Activated CD4-positive, CD25-positive, alpha-beta regulatory T cell treated with anti-CD3 and anti-CD28 coated beads, Interleukin-2, amount 50 U/mL, for 72 hours (primary cell): ENCODE data around the gene OR1L8.
"Not testable (repeated sequence)": the region's sequence is repeated elsewhere in the genome, so short reads cannot be mapped to it uniquely, and the experiment has no call there.

ENCODE experiments used
- DNase-seq: peaks from one replicate; pipeline ENCODE4 v3.0.0; 2021

Gene OR1L8

GRCh38 chr9:122583284-122583683, at the start of gene OR1L8:
TSS of gene OR1L8 (minus strand) at chr9:122583384. CDS start at chr9:122568477, 14,907 bp downstream.
- DNase-seq: not testable (repeated sequence)

GRCh38 chr9:122619996-122620395, 36.8 kb upstream of the OR1L8 start:
- no peak for DNase-seq

GRCh38 chr9:122614362-122614761, 31.2 kb upstream of the OR1L8 start, which contains the start of gene OR1Q1:
TSS of gene OR1Q1 (plus strand) at chr9:122614738. CDS start at chr9:122614738, 0 bp downstream.
- no peak for DNase-seq

GRCh38 chr9:122609804-122610203, 26.6 kb upstream of the OR1L8 start:
- no peak for DNase-seq

GRCh38 chr9:122606587-122606986, 23.4 kb upstream of the OR1L8 start:
- no peak for DNase-seq

- no peak for DNase-seq
Observed at GRCh38 chr9:122605691-122606090, 22.5 kb upstream of the OR1L8 start.

- no peak for DNase-seq
Observed at GRCh38 chr9:122580360-122580759, 2.8 kb downstream of the OR1L8 start.

GRCh38 chr9:122579874-122580273, 3.3 kb downstream of the OR1L8 start:
- no peak for DNase-seq

- no peak for DNase-seq
Observed at GRCh38 chr9:122572456-122572855, 10.7 kb downstream of the OR1L8 start.

- DNase-seq: no peak
Observed at GRCh38 chr9:122567901-122568300, 15.3 kb downstream of the OR1L8 start.

GRCh38 chr9:122562134-122562760, 20.9 kb downstream of the OR1L8 start:
- DNase-seq: no peak

- no peak for DNase-seq
Observed at GRCh38 chr9:122561446-122561845, 21.7 kb downstream of the OR1L8 start.

GRCh38 chr9:122552812-122553211, 30.4 kb downstream of the OR1L8 start, which contains the start of gene OR1N2:
TSS of gene OR1N2 (plus strand) at chr9:122553112. CDS start at chr9:122553212, 100 bp downstream.
- DNase-seq: no peak

- DNase-seq: no peak
Observed at GRCh38 chr9:122551371-122551770, 31.8 kb downstream of the OR1L8 start.

- no peak for DNase-seq
Observed at GRCh38 chr9:122546196-122546595, 37.0 kb downstream of the OR1L8 start.

GRCh38 chr9:122538757-122539156, 44.4 kb downstream of the OR1L8 start:
- no peak for DNase-seq

- DNase-seq: not testable (repeated sequence)
Observed at GRCh38 chr9:122537066-122537465, 46.1 kb downstream of the OR1L8 start.

- no peak for DNase-seq
Observed at GRCh38 chr9:122536134-122536533, 47.0 kb downstream of the OR1L8 start.

- not testable (repeated sequence) for DNase-seq
Observed at GRCh38 chr9:122531157-122531556, 52.0 kb downstream of the OR1L8 start.

GRCh38 chr9:122527193-122527592, 56.0 kb downstream of the OR1L8 start, which contains the start of gene OR1N1:
TSS of gene OR1N1 (minus strand) at chr9:122527293. CDS start at chr9:122527293, 0 bp downstream.
- no peak for DNase-seq

- DNase-seq: no peak
Observed at GRCh38 chr9:122526602-122527001, 56.6 kb downstream of the OR1L8 start.

GRCh38 chr9:122519376-122519775, 63.8 kb downstream of the OR1L8 start:
- DNase-seq: no peak

- no peak for DNase-seq
Observed at GRCh38 chr9:122518841-122519240, 64.3 kb downstream of the OR1L8 start, which contains the start of gene OR1J4. TSS of gene OR1J4 (plus strand) at chr9:122519141. CDS start at chr9:122519141, 0 bp downstream.

- DNase-seq: no peak
Observed at GRCh38 chr9:122518226-122518625, 65.0 kb downstream of the OR1L8 start.
